Esophagus (tissue), 2 donors: ENCODE measurements around the gene GNS. TPM values are rescaled to one million over a fixed set of nuclear protein-coding genes. Genes with fewer than 3 reads are reported as not detected.

Experiments used
- H3K27ac ChIP-seq, 2 donors: one replicate each; pipeline ENCODE4 v1.5.1; 2013; ENCODE audit warnings: low read depth in 2 of 2, mild to moderate bottlenecking in 2 of 2, inconsistent platforms in 1 of 2, low read length in 1 of 2, moderate library complexity in 1 of 2
- H3K27me3 ChIP-seq, 2 donors: one replicate each; pipeline ENCODE4 v1.6.1; 2013; ENCODE audit warnings: low read length in 2 of 2, control low read depth in 1 of 2, mild to moderate bottlenecking in 1 of 2; ENCODE audit not compliant: insufficient read depth in 2 of 2, control insufficient read depth in 1 of 2
- H3K36me3 ChIP-seq, 2 donors: one replicate each; pipeline ENCODE4 v1.6.1; 2013; ENCODE audit warnings: low read length in 1 of 2; ENCODE audit not compliant: control insufficient read depth in 2 of 2, insufficient read depth in 2 of 2
- H3K4me1 ChIP-seq, 2 donors: one replicate each; pipeline ENCODE4 v1.6.1; 2013; ENCODE audit warnings: low read length in 1 of 2; ENCODE audit not compliant: control insufficient read depth in 2 of 2, insufficient read depth in 2 of 2
- H3K4me3 ChIP-seq, 2 donors: one replicate each; pipeline ENCODE4 v1.5.1; 2013; ENCODE audit warnings: low read length in 2 of 2, mild to moderate bottlenecking in 2 of 2, low read depth in 1 of 2, moderate library complexity in 1 of 2
- H3K9me3 ChIP-seq, 2 donors: one replicate each; pipeline ENCODE4 v1.6.1; 2013; ENCODE audit warnings: mild to moderate bottlenecking in 2 of 2, low read depth in 1 of 2, low read length in 1 of 2, moderate library complexity in 1 of 2; ENCODE audit not compliant: control insufficient read depth in 2 of 2, insufficient read depth in 1 of 2
- WGBS, 2 donors: extraction: QIAGEN DNeasy Blood & Tissue Kit; methylation state at CpG; one replicate each; pipeline ENCODE4 v1.1.7; 2013; 5-methylcytosine and 5-hydroxymethylcytosine counted together
- polyA plus RNA-seq, 2 donors: library from polyadenylated mRNA; stranded (reverse); fragments of 200-250 nt; gene quantifications; one replicate each; pipeline ENCODE4 v1.2.3, GENCODE V29; 2013
- donor health status: healthy with polysubstance abuse.
- donor health status: Bipolar disorder and iron deficiency.

The GNS gene
- polyA plus RNA-seq, 2 donors, result 3.3 to 9.9 TPM

DNA sequence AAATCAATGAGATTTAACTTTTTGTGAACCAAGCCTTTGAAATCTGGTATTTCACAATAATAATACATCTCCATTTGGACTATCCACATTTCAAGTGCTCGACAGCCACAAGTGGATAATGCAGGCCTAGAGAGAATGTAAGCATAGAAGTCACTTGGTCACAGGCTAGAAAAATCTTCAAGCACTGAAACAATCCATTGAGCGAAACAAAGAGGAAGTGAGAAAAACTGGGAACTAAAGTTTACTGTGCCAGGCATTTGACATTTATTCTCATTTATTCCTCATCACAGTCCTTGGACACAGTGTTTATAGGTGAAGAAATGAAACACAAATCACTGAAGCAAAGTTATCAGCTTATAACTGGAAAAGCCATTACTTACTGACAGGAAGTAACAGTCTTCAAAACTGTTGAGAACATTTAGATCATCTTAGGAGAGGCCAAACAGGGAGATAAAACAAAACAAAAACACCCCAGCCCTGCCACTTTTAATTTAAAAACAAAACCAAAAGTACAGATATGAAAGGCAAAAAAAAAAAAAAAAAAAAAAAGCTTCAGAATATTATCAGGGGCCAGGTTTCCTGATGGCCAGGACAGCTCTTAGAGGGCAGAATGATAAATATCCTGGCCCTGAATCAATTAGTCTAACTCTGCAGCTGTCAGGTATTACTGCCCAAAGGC lies 29.2 kb downstream of the GNS start:
- Histone ChIP-seq H3K4me1 (no peaks in the 10 kb centered on the region), H3K9me3 (no peaks in the 10 kb centered on the region), H3K4me3 (no peak overlapping the region), H3K27me3 (no peaks in the 10 kb centered on the region), H3K36me3 (peaks cover 0 to 3% of the 10 kb centered on the region in 2 donors), H3K27ac (peak overlapping the region in 1 of 2 donors; percentile 22)
- WGBS, 2 donors, result 79 to 83% methylated on average over 2 of the region's 2 CpGs

DNA sequence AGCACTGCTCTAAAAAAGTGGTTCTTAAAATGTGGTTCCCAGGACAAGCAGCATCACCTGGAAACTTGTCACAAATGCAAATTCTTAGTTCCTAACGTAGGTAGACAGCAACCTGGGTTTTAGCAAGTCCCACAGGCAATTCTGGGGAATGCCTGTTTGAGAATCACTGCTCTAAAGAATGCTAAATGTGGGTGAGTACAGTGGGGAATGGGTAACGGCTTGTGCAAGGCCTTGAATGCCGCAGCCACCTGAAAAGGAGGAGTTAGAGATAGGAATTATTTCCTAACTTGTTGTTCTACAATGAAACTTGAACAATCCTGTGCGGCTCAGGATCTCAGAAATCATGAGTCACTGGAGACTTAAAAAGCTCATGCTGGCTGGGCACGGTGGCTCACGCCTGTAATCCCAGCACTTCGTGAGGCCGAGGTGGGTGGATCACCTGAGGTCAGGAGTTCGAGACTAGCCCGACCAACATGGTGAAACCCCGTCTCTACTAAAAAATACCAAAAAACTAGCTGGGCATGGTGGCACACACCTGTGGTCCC lies 34.9 kb downstream of the GNS start:
- peaks cover 5% of the 10 kb centered on the region in 2 donors for H3K36me3 ChIP-seq
- no peaks in the 10 kb centered on the region for H3K27me3 ChIP-seq
- H3K4me3 ChIP-seq, result no peak overlapping the region
- no peaks in the 10 kb centered on the region for H3K4me1 ChIP-seq
- no peaks in the 10 kb centered on the region for H3K9me3 ChIP-seq
- 82 to 85% methylated on average over 11 of the region's 11 CpGs for WGBS, 2 donors
- H3K27ac ChIP-seq, result no peak overlapping the region

DNA sequence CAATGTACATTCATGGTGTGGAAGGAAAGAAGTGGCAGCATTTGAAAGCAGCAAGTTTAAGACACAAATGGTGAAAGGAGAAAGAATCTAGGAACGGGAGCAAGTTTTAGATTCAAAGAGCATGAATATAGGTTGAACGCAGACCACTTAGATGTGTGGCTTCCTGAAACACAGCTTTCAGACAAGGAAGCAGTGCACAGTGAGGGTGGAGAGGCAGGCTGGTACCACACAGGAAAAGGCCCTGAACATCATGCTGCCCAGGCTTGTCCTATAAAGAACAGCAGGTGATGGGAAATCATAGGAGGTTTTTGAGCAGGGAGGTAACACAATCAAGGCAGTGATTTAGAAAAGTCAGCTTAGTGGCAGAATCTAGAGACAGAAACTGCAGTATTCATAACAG lies 35.6 kb downstream of the GNS start:
- Histone ChIP-seq H3K4me3 (no peak overlapping the region), H3K27me3 (no peaks in the 10 kb centered on the region), H3K4me1 (no peaks in the 10 kb centered on the region), H3K9me3 (no peaks in the 10 kb centered on the region), H3K36me3 (peaks cover 5% of the 10 kb centered on the region in 2 donors), H3K27ac (no peak overlapping the region)
- WGBS, 2 donors, result 84 to 93% methylated on average over 2 of the region's 2 CpGs

DNA sequence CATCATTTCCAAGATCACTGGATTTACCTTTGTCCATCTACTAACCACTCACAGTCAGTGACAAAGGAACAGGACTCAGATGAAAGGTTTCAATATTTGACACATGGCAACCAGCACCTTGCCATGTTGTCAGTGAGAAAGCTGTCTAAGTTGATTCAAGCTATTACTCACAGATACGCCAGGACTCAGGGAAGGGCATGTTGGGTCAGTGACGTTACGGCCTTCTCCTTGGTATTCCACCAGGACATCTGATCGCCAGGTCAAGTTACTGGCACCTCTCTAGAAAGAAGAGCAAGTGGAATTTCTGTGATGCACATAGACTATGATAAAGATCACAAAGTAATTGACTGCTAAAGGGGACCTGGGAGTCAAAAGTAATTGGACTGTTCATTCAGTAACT lies 36.4 kb downstream of the GNS start:
- peaks cover 5% of the 10 kb centered on the region in 2 donors for H3K36me3 ChIP-seq
- no peak overlapping the region for H3K27ac ChIP-seq
- no peaks in the 10 kb centered on the region for H3K4me1 ChIP-seq
- no peaks in the 10 kb centered on the region for H3K9me3 ChIP-seq
- no peaks in the 10 kb centered on the region for H3K27me3 ChIP-seq
- 95 to 97% methylated on average over 4 of the region's 4 CpGs for WGBS, 2 donors
- no peak overlapping the region for H3K4me3 ChIP-seq

DNA sequence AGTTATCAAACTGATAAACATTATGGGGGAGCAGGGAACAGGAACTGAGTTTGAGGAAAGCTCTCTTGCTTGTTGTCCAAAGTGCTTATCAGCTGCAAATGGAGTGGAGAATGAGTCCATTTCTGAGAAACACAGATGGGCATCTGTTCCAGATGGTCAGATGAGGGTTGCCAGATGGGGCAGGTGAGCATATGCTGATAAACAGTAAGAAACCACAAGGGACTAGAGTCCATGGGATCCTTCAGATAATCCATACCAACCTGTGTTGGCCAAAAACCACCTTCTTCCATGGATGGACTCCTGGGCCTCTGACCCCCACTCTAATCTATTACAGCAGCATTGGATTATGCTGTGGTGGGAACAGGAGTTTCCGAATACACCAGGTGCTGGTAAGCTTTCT lies 38.3 kb downstream of the GNS start:
- no peak overlapping the region for H3K4me3 ChIP-seq
- peaks cover 5 to 7% of the 10 kb centered on the region in 2 donors for H3K36me3 ChIP-seq
- H3K27me3 ChIP-seq, result no peaks in the 10 kb centered on the region
- 95 to 100% methylated on average over 1 of the region's 1 CpG for WGBS, 2 donors
- H3K4me1 ChIP-seq, result no peaks in the 10 kb centered on the region
- H3K9me3 ChIP-seq, result no peaks in the 10 kb centered on the region
- H3K27ac ChIP-seq, result no peak overlapping the region

DNA sequence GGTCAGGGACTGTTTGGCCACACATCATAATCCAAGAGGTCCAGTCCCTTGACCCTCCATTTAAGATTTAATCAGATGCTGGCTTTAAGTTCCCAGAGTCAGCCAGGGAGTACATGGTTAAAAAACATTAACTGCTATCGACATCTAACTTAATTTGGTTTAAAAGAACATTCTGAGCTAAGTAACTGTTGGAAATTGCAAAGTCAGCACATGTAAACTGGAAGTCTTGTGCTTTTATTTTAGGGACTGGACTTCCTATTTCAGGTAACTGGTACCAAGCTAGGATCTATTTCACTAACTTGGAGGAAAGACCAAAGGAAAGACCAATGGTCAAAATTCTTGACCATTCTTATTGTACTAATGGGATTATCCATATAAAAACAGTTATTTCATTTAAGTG lies 40.6 kb downstream of the GNS start:
- Histone ChIP-seq H3K36me3 (peaks cover 5 to 11% of the 10 kb centered on the region in 2 donors), H3K9me3 (no peaks in the 10 kb centered on the region), H3K4me1 (no peaks in the 10 kb centered on the region), H3K27ac (no peak overlapping the region), H3K4me3 (no peak overlapping the region), H3K27me3 (no peaks in the 10 kb centered on the region)
- 82 to 86% methylated on average over 1 of the region's 1 CpG for WGBS, 2 donors

DNA sequence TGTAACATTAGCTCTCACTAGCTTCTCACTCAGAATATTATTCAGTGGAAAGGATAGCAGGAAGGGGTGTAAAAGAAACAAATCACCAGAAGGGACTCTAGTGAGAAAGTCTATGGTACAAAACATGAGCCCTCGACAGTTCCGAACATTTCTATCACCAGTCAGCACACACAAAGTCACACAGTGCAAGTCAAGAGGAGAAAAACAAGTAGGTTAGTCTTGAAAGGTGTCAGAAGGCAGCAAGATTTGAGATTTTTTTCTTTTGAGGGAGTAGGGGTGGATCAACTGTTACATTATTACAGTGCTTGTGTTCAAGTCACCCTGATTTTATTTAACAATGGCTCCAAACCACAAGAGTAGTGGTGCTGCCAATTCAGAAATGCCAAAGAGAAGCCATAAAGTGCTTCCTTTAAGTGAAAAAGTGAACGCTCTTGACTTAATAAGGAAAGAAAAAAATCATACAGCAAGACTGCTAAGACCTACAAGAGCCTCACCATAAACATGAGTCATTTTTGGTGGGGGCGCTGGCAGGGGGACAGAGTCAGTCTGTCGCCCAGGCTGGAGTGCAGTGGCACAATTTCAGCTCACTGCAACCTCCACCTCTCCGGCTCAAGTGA lies 42.3 kb downstream of the GNS start:
- 91 to 93% methylated on average over 6 of the region's 6 CpGs for WGBS, 2 donors
- H3K27me3 ChIP-seq, result no peaks in the 10 kb centered on the region
- peaks cover 5 to 11% of the 10 kb centered on the region in 2 donors for H3K36me3 ChIP-seq
- no peaks in the 10 kb centered on the region for H3K9me3 ChIP-seq
- no peak overlapping the region for H3K27ac ChIP-seq
- no peaks in the 10 kb centered on the region for H3K4me1 ChIP-seq
- no peak overlapping the region for H3K4me3 ChIP-seq

DNA sequence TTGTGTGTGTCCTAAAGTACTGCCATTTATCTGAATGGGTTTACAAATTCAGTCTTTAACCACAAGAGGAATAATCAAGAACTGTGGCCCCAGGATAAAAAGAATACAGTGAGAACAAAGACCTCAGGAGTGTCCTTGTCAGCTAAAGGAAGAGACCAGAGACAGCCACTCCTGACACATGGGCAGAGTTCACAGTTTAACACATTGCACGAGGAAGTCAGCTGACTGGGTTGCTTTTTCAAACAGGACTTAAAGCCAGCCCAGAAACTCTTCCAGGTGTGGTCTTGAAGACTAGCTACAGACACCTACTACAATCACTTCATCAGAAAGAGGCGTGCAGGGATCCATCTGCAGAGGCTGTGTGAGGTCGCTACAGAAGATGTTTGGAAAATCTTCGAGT lies 42.8 kb downstream of the GNS start:
- Histone ChIP-seq H3K36me3 (peaks cover 5 to 11% of the 10 kb centered on the region in 2 donors), H3K27me3 (no peaks in the 10 kb centered on the region), H3K4me1 (no peaks in the 10 kb centered on the region), H3K9me3 (no peaks in the 10 kb centered on the region), H3K27ac (no peak overlapping the region), H3K4me3 (no peak overlapping the region)
- 83 to 88% methylated on average over 4 of the region's 4 CpGs for WGBS, 2 donors

DNA sequence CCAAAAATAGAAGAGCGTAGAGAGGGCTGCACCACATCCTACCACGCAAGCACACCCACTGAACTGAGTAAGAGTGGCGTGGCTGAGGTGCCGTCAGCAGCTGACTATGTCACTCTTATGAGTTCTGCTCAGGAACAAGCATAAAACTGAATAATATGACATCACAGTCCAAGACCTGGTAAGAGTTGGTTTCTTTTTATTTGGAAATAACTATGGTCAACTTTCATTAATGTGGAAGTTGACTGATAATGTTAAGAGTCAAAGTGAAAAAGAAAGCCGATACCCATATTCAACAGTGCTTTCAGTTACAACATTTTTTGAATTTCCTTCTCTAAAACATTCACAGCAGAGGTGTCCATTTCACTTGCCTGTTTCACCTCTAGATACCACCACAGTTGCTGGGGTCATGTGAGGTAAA lies 44.6 kb downstream of the GNS start:
- WGBS, 2 donors, result 83 to 85% methylated on average over 5 of the region's 5 CpGs
- Histone ChIP-seq H3K36me3 (peaks cover 2 to 6% of the 10 kb centered on the region in 2 donors), H3K27me3 (no peaks in the 10 kb centered on the region)

DNA sequence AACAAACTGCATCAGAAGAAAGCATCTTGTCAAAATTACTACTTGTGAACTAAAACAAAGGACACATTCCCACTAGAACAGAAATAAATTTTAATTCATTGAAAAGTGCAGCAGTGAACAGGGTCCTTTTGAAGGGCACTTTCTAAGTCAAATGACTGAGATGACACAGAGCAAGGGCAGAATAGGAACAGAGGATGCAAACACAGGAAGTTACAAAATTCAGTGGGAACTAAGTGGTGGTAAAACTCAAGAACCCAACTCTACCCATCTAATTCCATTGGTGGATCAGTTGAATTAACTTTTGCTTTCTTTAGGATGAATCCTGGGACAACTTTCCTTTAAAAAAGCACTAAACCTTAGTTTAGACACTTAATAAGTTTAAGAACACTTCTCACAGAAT lies 45.8 kb downstream of the GNS start:
- H3K9me3 ChIP-seq, result no peaks in the 10 kb centered on the region
- no peaks in the 10 kb centered on the region for H3K27me3 ChIP-seq
- peaks cover 0 to 6% of the 10 kb centered on the region in 2 donors for H3K36me3 ChIP-seq
- H3K27ac ChIP-seq, result no peak overlapping the region
- no peak overlapping the region for H3K4me3 ChIP-seq
- H3K4me1 ChIP-seq, result no peaks in the 10 kb centered on the region

More for the DNA sequence above, 44.6 kb downstream of the GNS start:
- no peaks in the 10 kb centered on the region for H3K9me3 ChIP-seq
- H3K4me1 ChIP-seq, result no peaks in the 10 kb centered on the region
- H3K27ac ChIP-seq, result no peak overlapping the region
- no peak overlapping the region for H3K4me3 ChIP-seq
